Heart right ventricle (tissue), 16 donors: ENCODE data around the gene CNOT2. TPM values are rescaled to one million over a fixed set of nuclear protein-coding genes. Genes with fewer than 3 reads are reported as not detected.

ENCODE experiments used
- ATAC-seq, 8 donors: fragments of 200-7000 bp; cut with Tn5 transposase; one replicate each; pipeline ENCODE4 v1.9.1; 2020; ENCODE audit warnings: mild to moderate bottlenecking in 8 of 8, moderate library complexity in 8 of 8, moderate number of reproducible peaks in 1 of 8
- DNase-seq, 2 donors: peaks; one replicate each; pipeline ENCODE4 v3.0.0-alpha.2; 2020
- H3K27ac ChIP-seq, 10 donors: fragments of 200-600 bp; sonication (generic) in 2 of 10; one replicate each; pipeline versions ENCODE4 v1.5.0 to v1.8.0; 2020 to 2022; ENCODE audit warnings: mild to moderate bottlenecking in 3 of 10
- H3K27me3 ChIP-seq, 7 donors: fragments of 200-600 bp; one replicate each; pipeline ENCODE4 v1.8.0; 2021 to 2022; ENCODE audit warnings: mild to moderate bottlenecking in 2 of 7
- H3K36me3 ChIP-seq, 9 donors: fragments of 200-600 bp; sonication (generic) in 1 of 9; one replicate each; pipeline versions ENCODE4 v1.5.0 to v1.8.0; 2020 to 2022; ENCODE audit warnings: mild to moderate bottlenecking in 2 of 9
- H3K4me1 ChIP-seq, 9 donors: fragments of 200-600 bp; sonication (generic) in 1 of 9; one replicate each; pipeline versions ENCODE4 v1.5.0 to v1.8.0; 2020 to 2022; ENCODE audit warnings: mild to moderate bottlenecking in 4 of 9
- H3K4me3 ChIP-seq, 10 donors: fragments of 200-600 bp; sonication (generic) in 2 of 10; one replicate each; pipeline versions ENCODE4 v1.5.0 to v1.8.0; 2020 to 2022; ENCODE audit warnings: mild to moderate bottlenecking in 7 of 10, moderate library complexity in 2 of 10
- H3K9me3 ChIP-seq, 11 donors: fragments of 200-600 bp in 10 of 11; sonication (generic) in 2 of 11; one replicate each; pipeline versions ENCODE4 v1.5.0 to v1.8.0; 2013 to 2022; ENCODE audit warnings: mild to moderate bottlenecking in 2 of 11, control low read depth in 1 of 11, moderate library complexity in 1 of 11
- CTCF ChIP-seq, 9 donors: fragments of 200-600 bp; sonication (generic) in 2 of 9; IDR thresholded peaks; one replicate each; pipeline versions ENCODE4 v1.5.0 to v1.8.0; 2021 to 2022; ENCODE audit warnings: antibody characterized with exemption in 9 of 9, mild to moderate bottlenecking in 5 of 9, moderate library complexity in 1 of 9
- WGBS, 2 donors: extraction: QIAGEN DNeasy Blood & Tissue Kit; methylation state at CpG; one replicate each; pipeline ENCODE4 v1.1.7; 2013; ENCODE audit warnings: inconsistent platforms in 1 of 2; 5-methylcytosine and 5-hydroxymethylcytosine counted together
- intact Hi-C, 10 donors: fragments of 100-400 bp; cut with DNase I; formaldehyde crosslinking; loops; one replicate each; pipeline versions ENCODE4 v1.11.1 to v1.14.2; 2022
- polyA plus RNA-seq, 2 donors: library from polyadenylated mRNA; stranded (reverse); fragments of 200-250 nt; gene quantifications; one replicate each; pipeline ENCODE4 v1.2.3, GENCODE V29; 2013
- total RNA-seq, 10 donors: library from RNA; stranded (reverse); fragmentation: NEBNext Ultra II Directional in 3 of 10; extraction: Animal tissue kit (Norgen Biotek cat#: 25700) in 3 of 10; gene quantifications; one replicate each; pipeline versions ENCODE4 v1.2.1 to v1.2.4, GENCODE V29; 2021 to 2023
- donor health status: Arrhythmogenic right ventricular cardiomyopathy.
- donor health status: ischemic (EF 13 %, LVEDD 7.1; RV severe dilation, severe dysfunction).
- donor health status: healthy with polysubstance abuse.
- donor health status: DM: no; HTN: yes; CAD: no.
- donor health status: DM: no; HTN: no; CAD: no.
- donor health status: ischemic (EF 25% LVEDD 6.9; RV normal size, moderate dysfunction).
- donor health status: ischemic (EF 25% LVEDD 5.7; RV mildly dilated, moderate dysfunction).
- donor health status: healthy.
- donor health status: DM: yes; HTN: yes; CAD: no.
- donor health status: Ischemic cardiomyopathy.
- donor health status: ischemic (EF 35%, LVEDD 5.7; RV mildly dilated, moderate dysfunction).
- donor health status: nonischemic (EF 11% LVEDD 7.7; RV severe dilation, severe dysfunction).
- donor health status: DM: yes; HTN: yes; CAD: no.
- donor health status: PGD.
- donor health status: ischemic (EF 29% LVEDD 5.4; RV normal size, mild dysfunction).
- donor health status: nonischemic (EF 23%, LVEDD 6.1; RV moderate dilation, normal function).

CNOT2 gene
- total and polyA plus RNA-seq, 12 donors: 17.6 to 43.0 (median 35.0) TPM

- H3K27ac ChIP-seq: no peak overlapping the region
Measured at GRCh38 chr12:70365398-70365647, 122.1 kb downstream of the CNOT2 start.

GRCh38 chr12:70365648-70366518 lies 122.7 kb downstream of the CNOT2 start, which contains the start of gene KCNMB4:
TSS of gene KCNMB4 (plus strand) at chr12:70366290. CDS start at chr12:70366735, 445 bp downstream.
- Histone ChIP-seq H3K36me3 (no peaks in the 10 kb centered on the region), H3K27me3 (peaks cover 0 to 65% (median 0%) of the 10 kb centered on the region in 7 donors), H3K4me3 (peak within 1 kb of the TSS; percentile 56 to 89 (median 68)), H3K9me3 (no peaks in the 10 kb centered on the region), H3K27ac (peak within 1 kb of the TSS in 9 of 10 donors; percentile 8 to 60 (median 36)), H3K4me1 (peaks cover 7 to 39% (median 20%) of the 10 kb centered on the region in 9 donors)
- ATAC-seq: peak; percentile 83 to 96 (median 92)
- intact Hi-C loops: loop anchor here in 5 of 10 donors (5.0 to 10.0 kb wide), 5 partner anchors 121 to 359 kb away; partner anchors contain the start of gene CNOT2 (in 4 of the 5)
- TF ChIP-seq CTCF (IDR thresholded peaks at IDR 0.05): no peak
- peak; percentile 52 to 69 for DNase-seq
- WGBS, 2 donors: 0 to 1% methylated on average over 72 to 88 of the region's 88 CpGs

More at GRCh38 chr12:70365398-70365647, 122.1 kb downstream of the CNOT2 start:
- H3K4me3 ChIP-seq: peak overlapping the region; percentile 56 to 89 (median 68)
- intact Hi-C loops: loop anchor here in 5 of 10 donors (5.0 to 10.0 kb wide), 5 partner anchors 121 to 359 kb away; partner anchors contain the start of gene CNOT2 (in 4 of the 5)
- ATAC-seq: no peak
- H3K9me3 ChIP-seq: no peaks in the 10 kb centered on the region
- H3K36me3 ChIP-seq: no peaks in the 10 kb centered on the region
- H3K4me1 ChIP-seq: peaks cover 7 to 39% (median 20%) of the 10 kb centered on the region in 9 donors
- peaks cover 0 to 65% (median 0%) of the 10 kb centered on the region in 7 donors for H3K27me3 ChIP-seq
- DNase-seq: no peak
- no peak for TF ChIP-seq CTCF (IDR thresholded peaks at IDR 0.05)
- 1 to 2% methylated on average over 6 of the region's 6 CpGs for WGBS, 2 donors

- intact Hi-C loops: loop anchor here in 5 of 10 donors (5.0 to 10.0 kb wide), 5 partner anchors 122 to 358 kb away; partner anchors contain the start of gene CNOT2 (in 4 of the 5)
- Histone ChIP-seq H3K36me3 (no peaks in the 10 kb centered on the region), H3K27me3 (peaks cover 0 to 65% (median 0%) of the 10 kb centered on the region in 7 donors), H3K4me3 (peak overlapping the region; percentile 56 to 89 (median 68)), H3K4me1 (peaks cover 7 to 39% (median 20%) of the 10 kb centered on the region in 9 donors), H3K9me3 (no peaks in the 10 kb centered on the region), H3K27ac (peak overlapping the region in 9 of 10 donors; percentile 2 to 60 (median 36))
- DNase-seq: peak; percentile 9 to 29
- WGBS, 2 donors: 0% methylated on average over 61 to 69 of the region's 69 CpGs
- ATAC-seq: peak; percentile 27 to 65 (median 44)
- TF ChIP-seq CTCF (IDR thresholded peaks at IDR 0.05): no peak
Measured at GRCh38 chr12:70366581-70367257, 123.5 kb downstream of the CNOT2 start.
